Neural progenitor cell (in vitro differentiated cells): Measurements from ENCODE around the gene MSH3.

ENCODE experiments used
- CTCF ChIP-seq: fragments of 200-600 bp; sonication (generic); IDR thresholded peaks from 2 replicates; pipeline ENCODE4 v1.5.1; 2017; ENCODE audit warnings: antibody characterized with exemption, mild to moderate bottlenecking
- EZH2 ChIP-seq: fragments of 200-600 bp; sonication (generic); IDR thresholded peaks from 2 replicates; pipeline ENCODE4 v1.6.1; 2017; ENCODE audit warnings: antibody characterized with exemption, mild to moderate bottlenecking, moderate library complexity

- TF ChIP-seq CTCF (no peak), EZH2 (no peak)
Measured at GRCh38 chr5:80894083-80894482, 239.6 kb downstream of the MSH3 start.
